Left ventricle myocardium inferior (tissue), 1 donor: ENCODE data around the gene LCN15. TPM values are rescaled to one million over a fixed set of nuclear protein-coding genes. Genes with fewer than 3 reads are reported as not detected.
A peak's percentile ranks its signal among the peaks of the same experiment; 100 is the strongest.

Source experiments
- DNase-seq: peaks from one replicate; pipeline ENCODE4 v3.0.0-alpha.2; 2020
- H3K27ac ChIP-seq: fragments of 200-600 bp; replicated peaks from 2 replicates; pipeline ENCODE4 v1.8.0; 2021
- H3K27me3 ChIP-seq: fragments of 200-600 bp; 2 replicates; pipeline ENCODE4 v1.8.0; 2021; ENCODE audit warnings: low read depth
- H3K36me3 ChIP-seq: fragments of 200-600 bp; 2 replicates; pipeline ENCODE4 v1.8.0; 2021
- H3K4me1 ChIP-seq: fragments of 200-600 bp; 2 replicates; pipeline ENCODE4 v1.8.0; 2021
- H3K4me3 ChIP-seq: fragments of 200-600 bp; 2 replicates; pipeline ENCODE4 v1.8.0; 2021; ENCODE audit warnings: mild to moderate bottlenecking, moderate library complexity
- H3K9me3 ChIP-seq: fragments of 200-600 bp; replicated peaks from 2 replicates; pipeline ENCODE4 v1.8.0; 2021
- CTCF ChIP-seq: fragments of 200-600 bp; IDR thresholded peaks from 2 replicates; pipeline ENCODE4 v1.8.0; 2021; ENCODE audit warnings: antibody characterized with exemption, mild to moderate bottlenecking, borderline replicate concordance
- intact Hi-C: fragments of 100-400 bp; cut with micrococcal nuclease; formaldehyde crosslinking; loops from one replicate; pipeline ENCODE4 v1.11.0; 2022
- total RNA-seq: library from RNA; stranded (reverse); fragmentation: NEBNext Ultra II Directional; extraction: Animal tissue kit (Norgen Biotek cat#: 25700); gene quantifications from one replicate; pipeline ENCODE4 v1.2.1, GENCODE V29; 2021
- donor health status: DM: no; HTN: yes; CAD: no; lungs with severe emphysema.

The LCN15 gene
- total RNA-seq, 1 donor from 2014 or later = 0.41 TPM

GRCh38 chr9:136796238-136796774 lies 32.0 kb upstream of the LCN15 start, which contains the start of gene CCDC183:
Gene CCDC183, plus strand, starts transcription at chr9:136796338. Its CDS starts 60 bp downstream, at chr9:136796398.
- Histone ChIP-seq H3K9me3 (no peaks in the 10 kb centered on the region), H3K4me1 (peaks cover 89% of the 10 kb centered on the region), H3K27me3 (peaks cover 38% of the 10 kb centered on the region), H3K4me3 (peak within 1 kb of the TSS; percentile 1), H3K36me3 (peaks cover 11% of the 10 kb centered on the region), H3K27ac (peak within 1 kb of the TSS; percentile 99)
- TF ChIP-seq CTCF = no peak
- intact Hi-C loops = no loop called here
- DNase-seq = no peak

GRCh38 chr9:136795000-136795348 lies 30.7 kb upstream of the LCN15 start:
- H3K27ac ChIP-seq = peak overlapping the region; percentile 99
- H3K4me1 ChIP-seq = peaks cover 83% of the 10 kb centered on the region
- DNase-seq = peak; percentile 54
- no peak overlapping the region for H3K4me3 ChIP-seq
- no peak for TF ChIP-seq CTCF
- H3K9me3 ChIP-seq = no peaks in the 10 kb centered on the region
- intact Hi-C loops = no loop called here
- H3K27me3 ChIP-seq = peaks cover 26% of the 10 kb centered on the region
- H3K36me3 ChIP-seq = peaks cover 11% of the 10 kb centered on the region

- H3K4me3 ChIP-seq = no peak overlapping the region
- peaks cover 11% of the 10 kb centered on the region for H3K36me3 ChIP-seq
- no peak for DNase-seq
- H3K4me1 ChIP-seq = peaks cover 80% of the 10 kb centered on the region
- H3K9me3 ChIP-seq = no peaks in the 10 kb centered on the region
- no peak for TF ChIP-seq CTCF
- peak overlapping the region; percentile 99 for H3K27ac ChIP-seq
- peaks cover 21% of the 10 kb centered on the region for H3K27me3 ChIP-seq
- intact Hi-C loops = no loop called here
Observed at GRCh38 chr9:136794281-136794999, 30.1 kb upstream of the LCN15 start.

GRCh38 chr9:136793086-136793946 lies 29.0 kb upstream of the LCN15 start:
- Histone ChIP-seq H3K4me1 (peaks cover 75% of the 10 kb centered on the region), H3K36me3 (peaks cover 11% of the 10 kb centered on the region), H3K27me3 (peaks cover 10% of the 10 kb centered on the region), H3K4me3 (no peak overlapping the region), H3K9me3 (no peaks in the 10 kb centered on the region), H3K27ac (peak overlapping the region; percentile 99)
- no peak for DNase-seq
- intact Hi-C loops = no loop called here
- no peak for TF ChIP-seq CTCF

DNA sequence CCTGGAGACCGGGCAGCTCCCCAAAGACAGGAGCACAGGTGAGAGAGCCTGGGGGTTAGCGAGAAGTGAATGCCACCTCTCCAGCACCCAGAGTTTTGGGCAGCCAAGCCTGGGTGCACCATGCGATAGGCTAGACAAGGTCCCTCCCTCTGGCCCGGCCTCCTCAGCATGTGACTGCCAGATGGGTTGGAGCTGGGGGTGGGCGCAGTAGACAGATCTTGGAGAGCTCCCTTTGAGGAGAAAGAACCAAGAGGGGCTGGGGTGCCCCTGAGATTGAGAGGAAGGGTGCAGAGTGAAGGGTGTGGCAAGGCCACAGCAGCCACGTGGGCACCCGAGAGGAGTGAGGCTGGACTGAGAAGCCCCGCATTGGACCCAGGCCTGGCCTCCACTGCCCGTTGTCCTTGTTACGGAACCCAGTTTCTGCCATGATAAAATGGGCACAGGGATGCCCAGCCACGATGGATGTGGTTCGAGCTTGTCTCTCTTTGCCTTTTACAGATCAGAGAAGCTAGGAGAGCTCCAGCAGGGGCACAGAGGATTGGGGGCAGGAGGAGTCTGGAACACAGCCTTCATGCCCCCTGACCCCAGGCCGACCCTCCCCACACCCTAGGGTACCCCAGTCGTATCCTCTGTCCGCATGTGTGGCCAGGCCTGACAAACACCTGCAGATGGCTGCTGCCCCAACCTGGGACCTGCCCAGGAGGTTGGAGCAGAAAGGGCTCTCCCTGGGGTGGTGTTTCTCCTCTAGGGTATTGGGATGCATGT lies 28.2 kb upstream of the LCN15 start:
- H3K4me3 ChIP-seq = peak overlapping the region; percentile 90
- peaks cover 1% of the 10 kb centered on the region for H3K27me3 ChIP-seq
- peaks cover 11% of the 10 kb centered on the region for H3K36me3 ChIP-seq
- intact Hi-C loops = no loop called here
- no peak for DNase-seq
- peak overlapping the region; percentile 99 for H3K27ac ChIP-seq
- H3K4me1 ChIP-seq = peaks cover 75% of the 10 kb centered on the region
- no peaks in the 10 kb centered on the region for H3K9me3 ChIP-seq
- no peak for TF ChIP-seq CTCF
